Measurements from ENCODE around the gene SAMSN1. TPM values are rescaled to one million over a fixed set of nuclear protein-coding genes. Genes with fewer than 3 reads are reported as not detected.

SAMSN1 gene
- total RNA-seq, 1 donor: under 0.01 TPM

- no peak overlapping the region for H3K4me2 ChIP-seq (ENCODE audit: insufficient read depth, low read length)
- no peaks in the 10 kb centered on the region for H4K20me1 ChIP-seq (ENCODE audit: insufficient read depth, low read length)
- H2AFZ ChIP-seq (ENCODE audit: low read length): no peak overlapping the region
- H3K9me3 ChIP-seq (ENCODE audit: low read depth, low read length): peaks cover 3% of the 10 kb centered on the region
- no peak overlapping the region for H3K27ac ChIP-seq (ENCODE audit: low read depth, low read length)
- H3K27me3 ChIP-seq (ENCODE audit: insufficient read depth, low read length): no peaks in the 10 kb centered on the region
- no peak overlapping the region for H3K4me3 ChIP-seq (ENCODE audit: insufficient read depth, low read length)
- no peaks in the 10 kb centered on the region for H3K79me2 ChIP-seq (ENCODE audit: insufficient read depth, low read length)
- TF ChIP-seq, protein P1, sequence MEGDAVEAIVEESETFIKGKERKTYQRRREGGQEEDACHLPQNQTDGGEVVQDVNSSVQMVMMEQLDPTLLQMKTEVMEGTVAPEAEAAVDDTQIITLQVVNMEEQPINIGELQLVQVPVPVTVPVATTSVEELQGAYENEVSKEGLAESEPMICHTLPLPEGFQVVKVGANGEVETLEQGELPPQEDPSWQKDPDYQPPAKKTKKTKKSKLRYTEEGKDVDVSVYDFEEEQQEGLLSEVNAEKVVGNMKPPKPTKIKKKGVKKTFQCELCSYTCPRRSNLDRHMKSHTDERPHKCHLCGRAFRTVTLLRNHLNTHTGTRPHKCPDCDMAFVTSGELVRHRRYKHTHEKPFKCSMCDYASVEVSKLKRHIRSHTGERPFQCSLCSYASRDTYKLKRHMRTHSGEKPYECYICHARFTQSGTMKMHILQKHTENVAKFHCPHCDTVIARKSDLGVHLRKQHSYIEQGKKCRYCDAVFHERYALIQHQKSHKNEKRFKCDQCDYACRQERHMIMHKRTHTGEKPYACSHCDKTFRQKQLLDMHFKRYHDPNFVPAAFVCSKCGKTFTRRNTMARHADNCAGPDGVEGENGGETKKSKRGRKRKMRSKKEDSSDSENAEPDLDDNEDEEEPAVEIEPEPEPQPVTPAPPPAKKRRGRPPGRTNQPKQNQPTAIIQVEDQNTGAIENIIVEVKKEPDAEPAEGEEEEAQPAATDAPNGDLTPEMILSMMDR (IDR thresholded peaks at IDR 0.05; ENCODE audit: extremely low read depth, low read depth, low read length): no peak
- no peak for DNase-seq (ENCODE audit: insufficient read length, low spot score, missing footprints)
- H3K4me1 ChIP-seq (ENCODE audit: insufficient read depth, low read length): no peaks in the 10 kb centered on the region
- H3K36me3 ChIP-seq (ENCODE audit: insufficient read depth, low read length): no peaks in the 10 kb centered on the region
Observed at GRCh38 chr21:14562959-14563358, 16.8 kb upstream of the SAMSN1 start.

DNA sequence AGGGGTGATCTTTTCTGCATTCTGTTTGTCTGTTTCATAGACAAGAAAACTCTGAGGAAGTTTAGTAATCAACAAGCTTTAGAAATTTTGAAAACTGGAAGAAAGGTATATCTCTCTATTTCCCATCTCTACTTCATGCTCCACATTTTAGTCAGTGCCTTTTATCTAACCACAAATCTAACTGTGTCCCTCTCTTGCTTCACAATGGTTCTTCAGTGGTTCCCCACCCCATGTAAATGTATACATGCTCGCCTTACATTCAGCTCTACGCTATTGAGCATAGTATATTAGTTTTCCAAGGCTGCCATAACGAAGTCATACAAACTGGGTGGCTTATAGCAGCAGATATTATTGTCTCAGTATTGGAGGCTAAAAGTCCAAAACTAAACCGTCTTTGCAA, 14.4 kb upstream of the SAMSN1 start:
- DNase-seq (ENCODE audit: insufficient read length, low spot score, missing footprints): no peak
- H3K27ac ChIP-seq (ENCODE audit: low read depth, low read length): no peak overlapping the region
- no peak overlapping the region for H3K4me3 ChIP-seq (ENCODE audit: insufficient read depth, low read length)
- H3K79me2 ChIP-seq (ENCODE audit: insufficient read depth, low read length): no peaks in the 10 kb centered on the region
- H3K4me2 ChIP-seq (ENCODE audit: insufficient read depth, low read length): no peak overlapping the region
- H3K4me1 ChIP-seq (ENCODE audit: insufficient read depth, low read length): no peaks in the 10 kb centered on the region
- no peaks in the 10 kb centered on the region for H3K27me3 ChIP-seq (ENCODE audit: insufficient read depth, low read length)
- H3K36me3 ChIP-seq (ENCODE audit: insufficient read depth, low read length): no peaks in the 10 kb centered on the region
- H2AFZ ChIP-seq (ENCODE audit: low read length): no peak overlapping the region
- H4K20me1 ChIP-seq (ENCODE audit: insufficient read depth, low read length): no peaks in the 10 kb centered on the region
- H3K9me3 ChIP-seq (ENCODE audit: low read depth, low read length): peaks cover 1% of the 10 kb centered on the region
- TF ChIP-seq, protein P1 (IDR thresholded peaks at IDR 0.05; ENCODE audit: extremely low read depth, low read depth, low read length): no peak

- Histone ChIP-seq H3K79me2 (ENCODE audit: insufficient read depth, low read length) (no peaks in the 10 kb centered on the region), H3K4me3 (ENCODE audit: insufficient read depth, low read length) (no peak overlapping the region), H3K4me2 (ENCODE audit: insufficient read depth, low read length) (no peak overlapping the region), H3K36me3 (ENCODE audit: insufficient read depth, low read length) (no peaks in the 10 kb centered on the region), H3K27ac (ENCODE audit: low read depth, low read length) (no peak overlapping the region), H2AFZ (ENCODE audit: low read length) (no peak overlapping the region), H4K20me1 (ENCODE audit: insufficient read depth, low read length) (no peaks in the 10 kb centered on the region), H3K9me3 (ENCODE audit: low read depth, low read length) (no peaks in the 10 kb centered on the region), H3K27me3 (ENCODE audit: insufficient read depth, low read length) (no peaks in the 10 kb centered on the region), H3K4me1 (ENCODE audit: insufficient read depth, low read length) (no peaks in the 10 kb centered on the region)
- TF ChIP-seq, protein P1 (IDR thresholded peaks at IDR 0.05; ENCODE audit: extremely low read depth, low read depth, low read length): no peak
- no peak for DNase-seq (ENCODE audit: insufficient read length, low spot score, missing footprints)
Observed at GRCh38 chr21:14560139-14560538, 14.0 kb upstream of the SAMSN1 start.

GRCh38 chr21:14559102-14559501, 13.0 kb upstream of the SAMSN1 start:
- DNase-seq (ENCODE audit: insufficient read length, low spot score, missing footprints): no peak
- Histone ChIP-seq H3K4me3 (ENCODE audit: insufficient read depth, low read length) (no peak overlapping the region), H3K27ac (ENCODE audit: low read depth, low read length) (no peak overlapping the region), H4K20me1 (ENCODE audit: insufficient read depth, low read length) (no peaks in the 10 kb centered on the region), H3K27me3 (ENCODE audit: insufficient read depth, low read length) (no peaks in the 10 kb centered on the region), H3K4me1 (ENCODE audit: insufficient read depth, low read length) (no peaks in the 10 kb centered on the region), H3K9me3 (ENCODE audit: low read depth, low read length) (no peaks in the 10 kb centered on the region), H3K4me2 (ENCODE audit: insufficient read depth, low read length) (no peak overlapping the region), H3K79me2 (ENCODE audit: insufficient read depth, low read length) (no peaks in the 10 kb centered on the region), H2AFZ (ENCODE audit: low read length) (no peak overlapping the region), H3K36me3 (ENCODE audit: insufficient read depth, low read length) (no peaks in the 10 kb centered on the region)
- TF ChIP-seq, protein P1 (IDR thresholded peaks at IDR 0.05; ENCODE audit: extremely low read depth, low read depth, low read length): no peak

Measured in osteoblast (primary cell).